GM12891 (cell line): ENCODE measurements around the gene ZC3H12C.

Experiments used
- PAX5 ChIP-seq: IDR thresholded peaks from 2 replicates; pipeline ENCODE4 v1.6.1; 2011; ENCODE audit warnings: low read length, moderate library complexity, mild to moderate bottlenecking; ENCODE audit not compliant: insufficient read depth, severe bottlenecking
- POLR2A ChIP-seq: IDR thresholded peaks from 2 replicates; pipeline ENCODE4 v1.6.1; 2011; ENCODE audit warnings: low read depth, low read length, control low read depth
- POLR2AphosphoS5 ChIP-seq: IDR thresholded peaks from 2 replicates; pipeline ENCODE4 v1.6.1; 2011; ENCODE audit warnings: low read depth, low read length, control low read depth
- POU2F2 ChIP-seq: IDR thresholded peaks from 2 replicates; pipeline ENCODE4 v1.6.1; 2011; ENCODE audit warnings: low read depth, mild to moderate bottlenecking, control low read depth, low read length, moderate library complexity
- SPI1 ChIP-seq: IDR thresholded peaks from 2 replicates; pipeline ENCODE4 v1.6.1; 2011; ENCODE audit warnings: low read depth, low read length, control low read depth
- TAF1 ChIP-seq: IDR thresholded peaks from 2 replicates; pipeline ENCODE4 v1.6.1; 2011; ENCODE audit warnings: low read depth, low read length, control low read depth

- no peak for TF ChIP-seq POLR2A
- no peak for TF ChIP-seq POLR2AphosphoS5
- TF ChIP-seq TAF1, result no peak
- TF ChIP-seq SPI1, result no peak
- TF ChIP-seq PAX5, result no peak
- no peak for TF ChIP-seq POU2F2
These were observed 40.0 kb downstream of the ZC3H12C start for GRCh38 chr11:110133160-110133559.
